ENCODE measurements around the gene NSD1.

GRCh38 chr5:177132136-177133095 lies 1.2 kb upstream of the NSD1 start:
- no peak for TF ChIP-seq CTCF (IDR thresholded peaks at IDR 0.05; ENCODE audit: insufficient read depth, low read length)
- TF ChIP-seq REST (IDR thresholded peaks at IDR 0.05; ENCODE audit: insufficient replicate concordance, low read depth), result no peak
- no peak for TF ChIP-seq GABPA (IDR thresholded peaks at IDR 0.05; ENCODE audit: low read depth)
- no peak for TF ChIP-seq SPI1 (IDR thresholded peaks at IDR 0.05; ENCODE audit: borderline replicate concordance, low read depth)
